HepG2 (cell line): ENCODE data around the gene KRTAP12-1. TPM values are rescaled to one million over a fixed set of nuclear protein-coding genes. Genes with fewer than 3 reads are reported as not detected.
A peak's percentile ranks its signal among the peaks of the same experiment; 100 is the strongest.

Experiments
- ADNP ChIP-seq: sonication (generic); formaldehyde crosslinking; IDR thresholded peaks from 2 replicates; pipeline ENCODE4 v1.4.0; 2020; ENCODE audit warnings: missing genetic modification reagents
- AFF4 ChIP-seq: sonication (generic); formaldehyde crosslinking; IDR thresholded peaks from 2 replicates; pipeline ENCODE4 v1.4.0; 2020; ENCODE audit warnings: missing genetic modification reagents
- ARNT ChIP-seq: fragments of 450-650 bp; IDR thresholded peaks from 2 replicates; pipeline ENCODE4 v1.6.1; 2017
- FIP1L1 ChIP-seq: fragments of 200-400 bp; formaldehyde crosslinking; IDR thresholded peaks from 2 replicates; pipeline ENCODE4 v1.6.1; 2018; ENCODE audit warnings: low read depth, mild to moderate bottlenecking, low read length, moderate library complexity, borderline replicate concordance; ENCODE audit not compliant: insufficient read depth
- GMEB2 ChIP-seq: IDR thresholded peaks from 2 replicates; pipeline ENCODE4 v1.6.1; 2016; ENCODE audit warnings: missing biosample characterization, missing genetic modification reagents, low read depth
- JDP2 ChIP-seq: sonication (generic); formaldehyde crosslinking; IDR thresholded peaks from 2 replicates; pipeline ENCODE4 v1.8.1; 2022; ENCODE audit warnings: missing genetic modification reagents, borderline replicate concordance
- MAFF ChIP-seq: IDR thresholded peaks from 2 replicates; pipeline ENCODE4 v1.6.1; 2011; ENCODE audit warnings: low read depth, low read length, improper control_type of control experiment
- PTBP1 ChIP-seq: fragments of 200-400 bp; formaldehyde crosslinking; IDR thresholded peaks from 2 replicates; pipeline ENCODE4 v1.6.1; 2018; ENCODE audit warnings: low read length, low read depth; ENCODE audit not compliant: poor library complexity, severe bottlenecking
- SALL1 ChIP-seq: sonication (generic); formaldehyde crosslinking; IDR thresholded peaks from 2 replicates; pipeline ENCODE4 v1.8.0; 2022; ENCODE audit warnings: mild to moderate bottlenecking, missing genetic modification reagents
- SATB2 ChIP-seq: sonication (generic); formaldehyde crosslinking; IDR thresholded peaks from 2 replicates; pipeline ENCODE4 v1.5.0; 2020; ENCODE audit warnings: missing genetic modification reagents
- SIN3B ChIP-seq: fragments of 150-350 bp; IDR thresholded peaks from 2 replicates; pipeline ENCODE4 v1.6.1; 2014; ENCODE audit warnings: low read length
- SRSF4 ChIP-seq: fragments of 200-400 bp; formaldehyde crosslinking; IDR thresholded peaks from one replicate; pipeline ENCODE4 v1.6.1; 2018; ENCODE audit warnings: mild to moderate bottlenecking, low read depth, low read length, moderate library complexity; ENCODE audit not compliant: poor library complexity, severe bottlenecking
- TSC22D2 ChIP-seq: sonication (generic); formaldehyde crosslinking; IDR thresholded peaks from 2 replicates; pipeline ENCODE4 v1.5.1; 2020; ENCODE audit warnings: missing genetic modification reagents, mild to moderate bottlenecking, borderline replicate concordance
- ZBTB34 ChIP-seq: sonication (generic); formaldehyde crosslinking; IDR thresholded peaks from 2 replicates; pipeline ENCODE4 v1.8.0; 2022; ENCODE audit warnings: mild to moderate bottlenecking, missing genetic modification reagents
- ZFP36 ChIP-seq: fragments of 150-350 bp; IDR thresholded peaks from 2 replicates; pipeline ENCODE4 v1.6.1; 2018; ENCODE audit warnings: borderline replicate concordance, low read length, low read depth; ENCODE audit not compliant: partially characterized antibody
- ZNF282 ChIP-seq: fragments of 450-650 bp; IDR thresholded peaks from 2 replicates; pipeline ENCODE4 v1.6.1; 2018; ENCODE audit not compliant: partially characterized antibody
- ZNF296 ChIP-seq: sonication (generic); formaldehyde crosslinking; conservative IDR thresholded peaks from 2 replicates; pipeline ENCODE4 v1.5.0; 2020; ENCODE audit warnings: mild to moderate bottlenecking, missing genetic modification reagents
- ZNF570 ChIP-seq: sonication (generic); formaldehyde crosslinking; IDR thresholded peaks from 2 replicates; pipeline ENCODE4 v1.4.0; 2020; ENCODE audit warnings: mild to moderate bottlenecking, missing genetic modification reagents, borderline replicate concordance
- polyA plus RNA-seq, 8 experiments: library from polyadenylated mRNA; depleted of rRNA in 3 of 8; stranded (reverse) in 7 of 8; unstranded in 1 of 8; fragments of >200 nt; fragmentation: Illumina TruSeq in 4 of 8; extraction: Trizol in 4 of 8; gene quantifications; 2 replicates each; pipeline versions ENCODE4 v1.2.1 to v1.2.3, GENCODE V29; 2011 to 2016; ENCODE audit warnings: low read depth in 4 of 8, missing spikeins in 1 of 8, mixed read lengths in 1 of 8; ENCODE audit not compliant: insufficient read depth in 1 of 8
- total RNA-seq, 5 experiments: library from RNA; depleted of rRNA; stranded (reverse); fragments of >200 nt; fragmentation: Illumina TruSeq; extraction: Trizol; gene quantifications; 2 replicates each; pipeline ENCODE4 v1.2.3, GENCODE V29; 2016; ENCODE audit warnings: low read depth in 1 of 5
- TF ChIP-seq, protein P1 (sequence below): sonication (generic); formaldehyde crosslinking; IDR thresholded peaks from 2 replicates; pipeline ENCODE4 v1.8.0; 2022; ENCODE audit warnings: low read depth, missing genetic modification reagents
- TF ChIP-seq, protein P2 (sequence below): sonication (generic); formaldehyde crosslinking; IDR thresholded peaks from 2 replicates; pipeline ENCODE4 v1.5.0; 2020; ENCODE audit warnings: missing genetic modification reagents
- TF ChIP-seq, protein P3 (sequence below): IDR thresholded peaks from 2 replicates; pipeline ENCODE4 v1.6.1; 2012; ENCODE audit warnings: inconsistent platforms

The KRTAP12-1 gene
- total and polyA plus RNA-seq, 2 of the 13 experiments (the other 11 are each of a cell fraction or from before 2014, with no cell fraction given): not detected

- TF ChIP-seq ZBTB34 (CRISPR knock-in tag) (no peak), ZNF282 (no peak), SALL1 (peak; percentile 86), JDP2 (CRISPR knock-in tag) (no peak), FIP1L1 (no peak), TSC22D2 (CRISPR knock-in tag) (no peak), GMEB2 (CRISPR knock-in tag) (no peak), MAFF (no peak), ADNP (no peak), PTBP1 (no peak), SATB2 (CRISPR knock-in tag) (no peak), ZFP36 (no peak), SIN3B (no peak), ZNF296 (CRISPR knock-in tag) (no peak), ZNF570 (no peak), ARNT (no peak), SRSF4 (no peak), AFF4 (CRISPR knock-in tag) (no peak)
- TF ChIP-seq, protein P1, sequence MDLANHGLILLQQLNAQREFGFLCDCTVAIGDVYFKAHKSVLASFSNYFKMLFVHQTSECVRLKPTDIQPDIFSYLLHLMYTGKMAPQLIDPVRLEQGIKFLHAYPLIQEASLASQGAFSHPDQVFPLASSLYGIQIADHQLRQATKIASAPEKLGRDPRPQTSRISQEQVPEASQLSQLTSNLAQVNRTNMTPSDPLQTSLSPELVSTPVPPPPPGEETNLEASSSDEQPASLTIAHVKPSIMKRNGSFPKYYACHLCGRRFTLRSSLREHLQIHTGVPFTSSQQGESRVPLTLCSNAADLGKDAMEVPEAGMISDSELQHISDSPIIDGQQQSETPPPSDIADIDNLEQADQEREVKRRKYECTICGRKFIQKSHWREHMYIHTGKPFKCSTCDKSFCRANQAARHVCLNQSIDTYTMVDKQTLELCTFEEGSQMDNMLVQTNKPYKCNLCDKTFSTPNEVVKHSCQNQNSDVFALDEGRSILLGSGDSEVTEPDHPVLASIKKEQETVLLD (CRISPR knock-in tag): no peak
- TF ChIP-seq, protein P2, sequence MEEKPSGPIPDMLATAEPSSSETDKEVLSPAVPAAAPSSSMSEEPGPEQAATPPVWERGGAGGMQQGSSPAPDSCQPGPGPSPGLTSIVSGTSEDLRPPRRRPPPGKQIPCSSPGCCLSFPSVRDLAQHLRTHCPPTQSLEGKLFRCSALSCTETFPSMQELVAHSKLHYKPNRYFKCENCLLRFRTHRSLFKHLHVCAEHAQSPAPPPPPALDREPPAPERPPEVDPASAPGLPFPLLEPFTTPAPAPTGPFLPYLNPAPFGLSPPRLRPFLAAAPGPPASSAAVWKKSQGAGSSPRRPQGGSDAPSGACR: no peak; the same call in 1 of the 2 replicates
- TF ChIP-seq, protein P3, sequence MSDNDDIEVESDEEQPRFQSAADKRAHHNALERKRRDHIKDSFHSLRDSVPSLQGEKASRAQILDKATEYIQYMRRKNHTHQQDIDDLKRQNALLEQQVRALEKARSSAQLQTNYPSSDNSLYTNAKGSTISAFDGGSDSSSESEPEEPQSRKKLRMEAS: peak; percentile 94
Observed at GRCh38 chr21:44702973-44703730, 21.2 kb upstream of the KRTAP12-1 start (continued).
